ENCODE results near the gene GHITM. TPM values are rescaled to one million over a fixed set of nuclear protein-coding genes. Genes with fewer than 3 reads are reported as not detected.

The GHITM gene
- total and polyA plus RNA-seq, 2 donors (not counting 1 experiment from before 2014, with no cell fraction given): 167 to 259 TPM

- peaks cover 35% of the 10 kb centered on the region for H3K27me3 ChIP-seq (ENCODE audit: control insufficient read depth, insufficient read depth, low read length)
Observed at GRCh38 chr10:84195044-84195830, 55.9 kb downstream of the GHITM start.

GRCh38 chr10:84196083-84196482 is 56.8 kb downstream of the GHITM start:
- DNase-seq (ENCODE audit: low read depth in 2 of 2): no peak
- Histone ChIP-seq H3K27ac (ENCODE audit: insufficient read depth, low read length) (no peak overlapping the region), H3K4me2 (ENCODE audit: extremely low read depth, insufficient read depth, low read length) (no peak overlapping the region), H3K9ac (ENCODE audit: insufficient read depth, low read length) (no peak overlapping the region), H3K36me3 (ENCODE audit: control insufficient read depth, insufficient read depth, low read length) (no peaks in the 10 kb centered on the region), H3K4me3 (replicated peaks in 1 of 4; ENCODE audit: control extremely low read depth in 1 of 4, insufficient read depth in 1 of 4, low read depth in 3 of 4, low read length in 4 of 4) (no peak overlapping the region), H4K20me1 (ENCODE audit: control insufficient read depth, extremely low read depth, insufficient read depth, low read length) (no peaks in the 10 kb centered on the region), H3K79me2 (ENCODE audit: control insufficient read depth, insufficient read depth, low read length) (no peaks in the 10 kb centered on the region), H3K27me3 (ENCODE audit: control insufficient read depth, insufficient read depth, low read length) (peaks cover 35% of the 10 kb centered on the region), H2AFZ (ENCODE audit: low read length) (no peak overlapping the region), H3K9me3 (ENCODE audit: control insufficient read depth, insufficient read depth, low read depth, low read length) (no peaks in the 10 kb centered on the region), H3K4me1 (ENCODE audit: control insufficient read depth, extremely low read depth, insufficient read depth, low read length) (no peaks in the 10 kb centered on the region)
- TF ChIP-seq CTCF (conservative IDR thresholded peaks at IDR 0.05 in 1 of 2, IDR thresholded peaks at IDR 0.05 in 1 of 2; ENCODE audit: low read depth in 1 of 2, low read length in 2 of 2) (no peak), EZH2 (IDR thresholded peaks at IDR 0.05; ENCODE audit: low read length, missing control alignments) (no peak)

More at GRCh38 chr10:84195044-84195830, 55.9 kb downstream of the GHITM start:
- Histone ChIP-seq H3K4me3 (replicated peaks in 1 of 4; ENCODE audit: control extremely low read depth in 1 of 4, insufficient read depth in 1 of 4, low read depth in 3 of 4, low read length in 4 of 4) (no peak overlapping the region), H3K36me3 (ENCODE audit: control insufficient read depth, insufficient read depth, low read length) (no peaks in the 10 kb centered on the region), H3K9ac (ENCODE audit: insufficient read depth, low read length) (no peak overlapping the region), H3K27ac (ENCODE audit: insufficient read depth, low read length) (no peak overlapping the region), H3K4me1 (ENCODE audit: control insufficient read depth, extremely low read depth, insufficient read depth, low read length) (no peaks in the 10 kb centered on the region), H3K4me2 (ENCODE audit: extremely low read depth, insufficient read depth, low read length) (no peak overlapping the region), H4K20me1 (ENCODE audit: control insufficient read depth, extremely low read depth, insufficient read depth, low read length) (no peaks in the 10 kb centered on the region), H3K9me3 (ENCODE audit: control insufficient read depth, insufficient read depth, low read depth, low read length) (no peaks in the 10 kb centered on the region), H3K79me2 (ENCODE audit: control insufficient read depth, insufficient read depth, low read length) (no peaks in the 10 kb centered on the region), H2AFZ (ENCODE audit: low read length) (no peak overlapping the region)
- DNase-seq (ENCODE audit: low read depth in 2 of 2): no peak
- TF ChIP-seq CTCF (conservative IDR thresholded peaks at IDR 0.05 in 1 of 2, IDR thresholded peaks at IDR 0.05 in 1 of 2; ENCODE audit: low read depth in 1 of 2, low read length in 2 of 2): no peak
- peak; percentile 80 for TF ChIP-seq EZH2 (IDR thresholded peaks at IDR 0.05; ENCODE audit: low read length, missing control alignments)

GRCh38 chr10:84196941-84197340 is 57.6 kb downstream of the GHITM start:
- H3K36me3 ChIP-seq (ENCODE audit: control insufficient read depth, insufficient read depth, low read length): no peaks in the 10 kb centered on the region
- H2AFZ ChIP-seq (ENCODE audit: low read length): no peak overlapping the region
- peaks cover 30% of the 10 kb centered on the region for H3K27me3 ChIP-seq (ENCODE audit: control insufficient read depth, insufficient read depth, low read length)
- no peaks in the 10 kb centered on the region for H3K4me1 ChIP-seq (ENCODE audit: control insufficient read depth, extremely low read depth, insufficient read depth, low read length)
- no peaks in the 10 kb centered on the region for H4K20me1 ChIP-seq (ENCODE audit: control insufficient read depth, extremely low read depth, insufficient read depth, low read length)
- no peak overlapping the region for H3K9ac ChIP-seq (ENCODE audit: insufficient read depth, low read length)
- H3K79me2 ChIP-seq (ENCODE audit: control insufficient read depth, insufficient read depth, low read length): no peaks in the 10 kb centered on the region
- no peak for DNase-seq (ENCODE audit: low read depth in 2 of 2)
- H3K4me3 ChIP-seq (replicated peaks in 1 of 4; ENCODE audit: control extremely low read depth in 1 of 4, insufficient read depth in 1 of 4, low read depth in 3 of 4, low read length in 4 of 4): no peak overlapping the region
- no peak overlapping the region for H3K27ac ChIP-seq (ENCODE audit: insufficient read depth, low read length)
- no peaks in the 10 kb centered on the region for H3K9me3 ChIP-seq (ENCODE audit: control insufficient read depth, insufficient read depth, low read depth, low read length)
- no peak overlapping the region for H3K4me2 ChIP-seq (ENCODE audit: extremely low read depth, insufficient read depth, low read length)
- TF ChIP-seq CTCF (conservative IDR thresholded peaks at IDR 0.05 in 1 of 2, IDR thresholded peaks at IDR 0.05 in 1 of 2; ENCODE audit: low read depth in 1 of 2, low read length in 2 of 2): no peak
- no peak for TF ChIP-seq EZH2 (IDR thresholded peaks at IDR 0.05; ENCODE audit: low read length, missing control alignments)

Data from fibroblast of lung (primary cell).